ENCODE measurements around the gene TRPM4. TPM values are rescaled to one million over a fixed set of nuclear protein-coding genes. Genes with fewer than 3 reads are reported as not detected.
"Not testable (repeated sequence)": the region's sequence is repeated elsewhere in the genome, so short reads cannot be mapped to it uniquely, and the experiment has no call there.

TRPM4 gene
- polyA plus RNA-seq, 1 donor (not counting 4 experiments of a cell fraction or from before 2014, with no cell fraction given) = 16.1 TPM

DNA sequence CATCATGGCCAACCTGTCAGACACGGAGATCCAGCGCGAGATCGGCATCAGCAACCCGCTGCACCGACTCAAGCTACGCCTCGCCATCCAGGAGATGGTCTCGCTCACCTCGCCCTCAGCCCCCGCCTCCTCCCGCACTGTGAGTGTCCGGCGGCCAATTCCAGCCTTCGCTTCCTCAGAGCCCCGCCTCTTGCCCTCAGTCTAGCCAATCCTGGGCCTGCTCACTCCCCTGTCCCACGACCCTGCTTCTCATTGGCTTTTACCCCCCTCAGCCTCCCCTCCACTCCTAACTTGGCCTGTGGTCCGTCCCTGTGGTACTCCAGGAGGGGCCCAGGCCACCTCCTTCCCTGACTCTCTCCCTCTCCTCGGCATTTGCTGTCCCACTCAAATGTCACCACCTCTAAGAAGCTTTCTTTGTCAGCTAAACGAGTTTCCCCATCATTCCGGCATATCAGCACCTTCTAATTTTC, 14.7 kb upstream of the TRPM4 start:
- Histone ChIP-seq H3K9me1 (ENCODE audit: control insufficient read depth, extremely low read depth, insufficient read depth, low read length) (no peaks in the 10 kb centered on the region), H3K4me1 (ENCODE audit: control insufficient read depth, extremely low read depth, insufficient read depth, low read length) (no peaks in the 10 kb centered on the region), H3K27ac (ENCODE audit: control insufficient read depth, insufficient read depth, low read length) (no peak overlapping the region), H3K36me3 (ENCODE audit: control insufficient read depth in 2 of 2, extremely low read depth in 1 of 2, insufficient read depth in 2 of 2, low read length in 2 of 2) (no peaks in the 10 kb centered on the region), H3K27me3 (ENCODE audit: control insufficient read depth, extremely low read depth, insufficient read depth, low read length) (no peaks in the 10 kb centered on the region), H3K4me2 (ENCODE audit: control insufficient read depth, extremely low read depth, insufficient read depth, low read depth, low read length) (peak overlapping the region; percentile 56), H2AFZ (ENCODE audit: control insufficient read depth, low read length) (peak overlapping the region; percentile 76), H4K20me1 (ENCODE audit: control insufficient read depth, extremely low read depth, insufficient read depth, low read length) (no peaks in the 10 kb centered on the region), H3K9me3 (ENCODE audit: control insufficient read depth, low read depth, low read length) (no peaks in the 10 kb centered on the region), H3K4me3 (ENCODE audit: control insufficient read depth in 2 of 3, extremely low read depth in 1 of 3, insufficient read depth in 2 of 3, low read depth in 1 of 3, low read length in 3 of 3) (peak overlapping the region in 2 of 3 experiments; percentile 33 to 61), H3K79me2 (ENCODE audit: control insufficient read depth, insufficient read depth, low read length) (no peaks in the 10 kb centered on the region), H3K9ac (ENCODE audit: control insufficient read depth, extremely low read depth, insufficient read depth, low read length) (no peak overlapping the region)
- dilution Hi-C loops (cut with MboI; ENCODE audit: extremely low pct_ligation_motif_present, low sequenced_read_pairs) = no loop called here
- TF ChIP-seq, protein P1, sequence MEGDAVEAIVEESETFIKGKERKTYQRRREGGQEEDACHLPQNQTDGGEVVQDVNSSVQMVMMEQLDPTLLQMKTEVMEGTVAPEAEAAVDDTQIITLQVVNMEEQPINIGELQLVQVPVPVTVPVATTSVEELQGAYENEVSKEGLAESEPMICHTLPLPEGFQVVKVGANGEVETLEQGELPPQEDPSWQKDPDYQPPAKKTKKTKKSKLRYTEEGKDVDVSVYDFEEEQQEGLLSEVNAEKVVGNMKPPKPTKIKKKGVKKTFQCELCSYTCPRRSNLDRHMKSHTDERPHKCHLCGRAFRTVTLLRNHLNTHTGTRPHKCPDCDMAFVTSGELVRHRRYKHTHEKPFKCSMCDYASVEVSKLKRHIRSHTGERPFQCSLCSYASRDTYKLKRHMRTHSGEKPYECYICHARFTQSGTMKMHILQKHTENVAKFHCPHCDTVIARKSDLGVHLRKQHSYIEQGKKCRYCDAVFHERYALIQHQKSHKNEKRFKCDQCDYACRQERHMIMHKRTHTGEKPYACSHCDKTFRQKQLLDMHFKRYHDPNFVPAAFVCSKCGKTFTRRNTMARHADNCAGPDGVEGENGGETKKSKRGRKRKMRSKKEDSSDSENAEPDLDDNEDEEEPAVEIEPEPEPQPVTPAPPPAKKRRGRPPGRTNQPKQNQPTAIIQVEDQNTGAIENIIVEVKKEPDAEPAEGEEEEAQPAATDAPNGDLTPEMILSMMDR (optimal IDR thresholded peaks at IDR 0.05 in 1 of 3, IDR thresholded peaks at IDR 0.05 in 1 of 3, conservative IDR thresholded peaks at IDR 0.05 in 1 of 3; ENCODE audit: extremely low read depth in 1 of 3, insufficient read depth in 2 of 3, low read length in 3 of 3) = no peak
- TF ChIP-seq EZH2 (IDR thresholded peaks at IDR 0.05; ENCODE audit: low read length) = no peak
- FAIRE-seq (peak; percentile 51), DNase-seq (ENCODE audit: low read depth, low spot score) (no peak)

DNA sequence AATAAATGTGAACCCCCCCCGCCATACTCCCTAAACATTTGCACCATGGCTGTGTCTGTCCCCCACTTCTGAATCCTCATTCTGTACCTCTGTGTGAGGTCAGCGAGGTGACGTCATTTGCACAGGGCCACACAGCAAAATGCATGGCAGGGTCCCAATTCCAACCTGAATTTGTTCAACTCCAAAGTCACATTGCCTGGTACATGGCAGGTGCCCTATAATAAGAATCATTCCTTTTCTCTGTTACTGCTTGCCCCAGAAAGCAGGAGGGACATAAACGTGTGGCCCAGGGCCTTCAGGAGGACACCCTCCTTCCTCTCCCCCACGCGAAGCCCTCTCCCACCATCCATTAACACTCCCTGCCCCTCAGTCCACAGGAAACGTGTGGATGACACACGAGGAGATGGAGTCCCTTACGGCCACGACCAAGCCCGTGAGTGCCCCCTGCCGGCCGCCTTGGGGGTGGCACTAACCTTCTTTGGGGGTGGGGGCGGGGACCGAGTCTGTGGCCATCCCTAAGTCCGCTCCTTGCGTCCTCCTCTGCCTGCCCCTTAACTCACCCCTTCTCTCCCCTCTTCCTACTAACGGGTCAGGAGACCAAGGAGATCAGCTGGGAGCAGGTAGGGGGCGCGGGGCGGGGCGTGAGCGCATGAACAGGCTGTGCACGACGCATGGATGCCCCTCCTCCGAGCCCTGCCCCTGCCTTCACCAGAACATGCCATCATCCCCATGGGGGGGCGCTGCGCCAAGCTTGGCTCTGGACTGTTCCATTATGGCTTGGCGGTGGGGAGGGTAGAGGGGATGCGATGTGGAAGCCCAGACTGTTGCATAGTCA, 11.8 kb upstream of the TRPM4 start:
- no peak overlapping the region for H3K4me3 ChIP-seq (ENCODE audit: control insufficient read depth in 2 of 3, extremely low read depth in 1 of 3, insufficient read depth in 2 of 3, low read depth in 1 of 3, low read length in 3 of 3)
- no peaks in the 10 kb centered on the region for H3K79me2 ChIP-seq (ENCODE audit: control insufficient read depth, insufficient read depth, low read length)
- no peaks in the 10 kb centered on the region for H3K9me1 ChIP-seq (ENCODE audit: control insufficient read depth, extremely low read depth, insufficient read depth, low read length)
- no peak for TF ChIP-seq EZH2 (IDR thresholded peaks at IDR 0.05; ENCODE audit: low read length)
- TF ChIP-seq, protein P1 (optimal IDR thresholded peaks at IDR 0.05 in 1 of 3, IDR thresholded peaks at IDR 0.05 in 1 of 3, conservative IDR thresholded peaks at IDR 0.05 in 1 of 3; ENCODE audit: extremely low read depth in 1 of 3, insufficient read depth in 2 of 3, low read length in 3 of 3) = peak; percentile 67 to 96 (median 93)
- H3K9me3 ChIP-seq (ENCODE audit: control insufficient read depth, low read depth, low read length) = no peaks in the 10 kb centered on the region
- dilution Hi-C loops (cut with MboI; ENCODE audit: extremely low pct_ligation_motif_present, low sequenced_read_pairs) = no loop called here
- H2AFZ ChIP-seq (ENCODE audit: control insufficient read depth, low read length) = no peak overlapping the region
- H3K4me1 ChIP-seq (ENCODE audit: control insufficient read depth, extremely low read depth, insufficient read depth, low read length) = peaks cover 16% of the 10 kb centered on the region
- no peaks in the 10 kb centered on the region for H3K36me3 ChIP-seq (ENCODE audit: control insufficient read depth in 2 of 2, extremely low read depth in 1 of 2, insufficient read depth in 2 of 2, low read length in 2 of 2)
- no peak overlapping the region for H3K27ac ChIP-seq (ENCODE audit: control insufficient read depth, insufficient read depth, low read length)
- FAIRE-seq (no peak), DNase-seq (ENCODE audit: low read depth, low spot score) (no peak)
- no peaks in the 10 kb centered on the region for H4K20me1 ChIP-seq (ENCODE audit: control insufficient read depth, extremely low read depth, insufficient read depth, low read length)
- no peak overlapping the region for H3K9ac ChIP-seq (ENCODE audit: control insufficient read depth, extremely low read depth, insufficient read depth, low read length)
- H3K27me3 ChIP-seq (ENCODE audit: control insufficient read depth, extremely low read depth, insufficient read depth, low read length) = no peaks in the 10 kb centered on the region
- peak overlapping the region; percentile 6 for H3K4me2 ChIP-seq (ENCODE audit: control insufficient read depth, extremely low read depth, insufficient read depth, low read depth, low read length)

- H3K4me2 ChIP-seq (ENCODE audit: control insufficient read depth, extremely low read depth, insufficient read depth, low read depth, low read length) = peak overlapping the region; percentile 6
- H3K4me3 ChIP-seq (ENCODE audit: control insufficient read depth in 2 of 3, extremely low read depth in 1 of 3, insufficient read depth in 2 of 3, low read depth in 1 of 3, low read length in 3 of 3); H3K9me1 ChIP-seq (ENCODE audit: control insufficient read depth, extremely low read depth, insufficient read depth, low read length); H2AFZ ChIP-seq (ENCODE audit: control insufficient read depth, low read length); H4K20me1 ChIP-seq (ENCODE audit: control insufficient read depth, extremely low read depth, insufficient read depth, low read length); H3K36me3 ChIP-seq (ENCODE audit: control insufficient read depth in 2 of 2, extremely low read depth in 1 of 2, insufficient read depth in 2 of 2, low read length in 2 of 2); H3K9ac ChIP-seq (ENCODE audit: control insufficient read depth, extremely low read depth, insufficient read depth, low read length); dilution Hi-C loops (cut with MboI; ENCODE audit: extremely low pct_ligation_motif_present, low sequenced_read_pairs); H3K9me3 ChIP-seq (ENCODE audit: control insufficient read depth, low read depth, low read length); DNase-seq (ENCODE audit: low read depth, low spot score); H3K27me3 ChIP-seq (ENCODE audit: control insufficient read depth, extremely low read depth, insufficient read depth, low read length); H3K27ac ChIP-seq (ENCODE audit: control insufficient read depth, insufficient read depth, low read length); FAIRE-seq; H3K79me2 ChIP-seq (ENCODE audit: control insufficient read depth, insufficient read depth, low read length): not testable (repeated sequence)
- peaks cover 20% of the 10 kb centered on the region for H3K4me1 ChIP-seq (ENCODE audit: control insufficient read depth, extremely low read depth, insufficient read depth, low read length)
These were observed 11.2 kb upstream of the TRPM4 start for GRCh38 chr19:49146408-49146770.
